ENCODE data around the gene GPNMB. TPM values are rescaled to one million over a fixed set of nuclear protein-coding genes. Genes with fewer than 3 reads are reported as not detected.

GPNMB gene
- total RNA-seq, 1 experiment from 2014 or later, result 0.04 TPM

- Histone ChIP-seq H2AFZ (ENCODE audit: low read length) (no peak overlapping the region), H3K79me2 (ENCODE audit: low read length) (peaks cover 12% of the 10 kb centered on the region), H3F3A (ENCODE audit: low read length, unreplicated experiment) (no peaks in the 10 kb centered on the region), H3K9me3 (ENCODE audit: low read length) (no peaks in the 10 kb centered on the region), H3K27me3 (ENCODE audit: low read length) (no peaks in the 10 kb centered on the region), H3K27ac (ENCODE audit: low read length) (no peak overlapping the region), H3K4me2 (ENCODE audit: low read length) (no peak overlapping the region), H4K20me1 (ENCODE audit: low read length) (peaks cover 7% of the 10 kb centered on the region; the same call in 1 of the 2 replicates), H3K4me1 (ENCODE audit: insufficient read depth, low read length) (peaks cover 14% of the 10 kb centered on the region), H3K36me3 (ENCODE audit: low read depth, low read length) (no peaks in the 10 kb centered on the region), H3K9ac (ENCODE audit: low read length) (no peak overlapping the region), H3K4me3 (ENCODE audit: low read length) (no peak overlapping the region), H3K9me2 (replicated peaks; ENCODE audit: low read length) (no peaks in the 10 kb centered on the region)
- no TSS peak for BruUV-seq (replicated peaks)
- POLR2A ChIA-PET (ENCODE audit: unreplicated experiment), result no interaction called here
- intact Hi-C loops (cut with micrococcal nuclease), result loop anchor here (5.0 kb wide), 1 partner anchor 37 kb away; no protein-coding TSS in a partner anchor
- ATAC-seq (no peak), DNase-seq (no peak)
- CTCF ChIA-PET, result interaction anchor here (0.6 kb wide), 1 partner anchor 13 kb away, joined by 5 read pairs; no protein-coding TSS in a partner anchor
- TF ChIP-seq CTCF (conservative IDR thresholded peaks at IDR 0.05; ENCODE audit: low read depth, low read length) (no peak), EZH2 (IDR thresholded peaks at IDR 0.05; ENCODE audit: low read length, unreplicated experiment) (no peak), EZH2phosphoT487 (IDR thresholded peaks at IDR 0.05; ENCODE audit: borderline replicate concordance, low read length) (no peak)
Observed at GRCh38 chr7:23295401-23295697, 48.8 kb downstream of the GPNMB start.

- TF ChIP-seq CTCF (conservative IDR thresholded peaks at IDR 0.05; ENCODE audit: low read depth, low read length) (no peak), EZH2phosphoT487 (IDR thresholded peaks at IDR 0.05; ENCODE audit: borderline replicate concordance, low read length) (no peak), EZH2 (IDR thresholded peaks at IDR 0.05; ENCODE audit: low read length, unreplicated experiment) (no peak)
- Histone ChIP-seq H2AFZ (ENCODE audit: low read length) (peak overlapping the region; percentile 79), H3K36me3 (ENCODE audit: low read depth, low read length) (peaks cover 16% of the 10 kb centered on the region; the same call in 1 of the 2 replicates), H3K4me3 (ENCODE audit: low read length) (peak overlapping the region; percentile 97; the same call in 1 of the 2 replicates), H3K4me1 (ENCODE audit: insufficient read depth, low read length) (peaks cover 22% of the 10 kb centered on the region), H3K9me3 (ENCODE audit: low read length) (no peaks in the 10 kb centered on the region), H3K4me2 (ENCODE audit: low read length) (peak overlapping the region; percentile 91), H3K27me3 (ENCODE audit: low read length) (no peaks in the 10 kb centered on the region), H3K9ac (ENCODE audit: low read length) (peak overlapping the region; percentile 93), H3F3A (ENCODE audit: low read length, unreplicated experiment) (no peaks in the 10 kb centered on the region), H3K27ac (ENCODE audit: low read length) (peak overlapping the region; percentile 50), H3K9me2 (replicated peaks; ENCODE audit: low read length) (no peaks in the 10 kb centered on the region), H4K20me1 (ENCODE audit: low read length) (peaks cover 14% of the 10 kb centered on the region), H3K79me2 (ENCODE audit: low read length) (peaks cover 41% of the 10 kb centered on the region)
- ChIA-PET CTCF (interaction anchor here (0.5 to 1.0 kb wide), 4 partner anchors 25 to 113 kb away, joined by 3 to 5 read pairs (median 4); no protein-coding TSS in a partner anchor), POLR2A (ENCODE audit: unreplicated experiment) (interaction anchor here (0.5 to 0.6 kb wide), 3 partner anchors 112 to 235 kb away, joined by 3 to 5 read pairs (median 3); no protein-coding TSS in a partner anchor)
- BruUV-seq (replicated peaks), result no TSS peak
- DNase-seq, result peak; percentile 60
- ATAC-seq, result no peak
- intact Hi-C loops (cut with micrococcal nuclease), result loop anchor here (5.0 kb wide), 1 partner anchor 34 kb away; no protein-coding TSS in a partner anchor
Observed at GRCh38 chr7:23298141-23298881, 51.7 kb downstream of the GPNMB start.
